HG03135 (cell line): ENCODE measurements around the gene CCDC138.

Experiments
- ATAC-seq: cut with Tn5 transposase; IDR thresholded peaks from one replicate; pipeline ENCODE4 v1.9.1; 2021; ENCODE audit warnings: mild to moderate bottlenecking, moderate library complexity; ENCODE audit not compliant: unreplicated experiment

Gene CCDC138

DNA sequence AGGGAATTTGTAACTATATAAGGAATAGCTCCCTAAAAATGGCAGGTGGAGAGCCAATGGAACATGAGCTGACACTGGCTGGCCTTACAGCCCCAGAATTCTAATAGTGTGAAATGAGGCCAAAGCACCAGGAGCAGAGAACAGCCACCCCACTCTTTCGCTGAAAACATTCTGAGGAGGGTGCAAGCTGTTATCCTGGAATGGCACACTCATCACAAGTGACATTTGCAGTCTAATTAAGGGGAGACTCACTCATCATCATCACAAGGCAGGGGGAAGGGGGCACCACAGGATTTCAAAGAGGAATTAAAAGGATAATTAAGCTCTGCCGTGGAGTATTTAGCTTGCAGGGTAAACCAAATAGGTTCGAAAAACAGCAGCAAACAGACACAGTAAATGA lies 108.2 kb downstream of the CCDC138 start:
- ATAC-seq, result no peak

- no peak for ATAC-seq
Observed at GRCh38 chr2:108895188-108895587, 108.6 kb downstream of the CCDC138 start.

GRCh38 chr2:108896741-108897140 lies 110.2 kb downstream of the CCDC138 start:
- no peak for ATAC-seq

DNA sequence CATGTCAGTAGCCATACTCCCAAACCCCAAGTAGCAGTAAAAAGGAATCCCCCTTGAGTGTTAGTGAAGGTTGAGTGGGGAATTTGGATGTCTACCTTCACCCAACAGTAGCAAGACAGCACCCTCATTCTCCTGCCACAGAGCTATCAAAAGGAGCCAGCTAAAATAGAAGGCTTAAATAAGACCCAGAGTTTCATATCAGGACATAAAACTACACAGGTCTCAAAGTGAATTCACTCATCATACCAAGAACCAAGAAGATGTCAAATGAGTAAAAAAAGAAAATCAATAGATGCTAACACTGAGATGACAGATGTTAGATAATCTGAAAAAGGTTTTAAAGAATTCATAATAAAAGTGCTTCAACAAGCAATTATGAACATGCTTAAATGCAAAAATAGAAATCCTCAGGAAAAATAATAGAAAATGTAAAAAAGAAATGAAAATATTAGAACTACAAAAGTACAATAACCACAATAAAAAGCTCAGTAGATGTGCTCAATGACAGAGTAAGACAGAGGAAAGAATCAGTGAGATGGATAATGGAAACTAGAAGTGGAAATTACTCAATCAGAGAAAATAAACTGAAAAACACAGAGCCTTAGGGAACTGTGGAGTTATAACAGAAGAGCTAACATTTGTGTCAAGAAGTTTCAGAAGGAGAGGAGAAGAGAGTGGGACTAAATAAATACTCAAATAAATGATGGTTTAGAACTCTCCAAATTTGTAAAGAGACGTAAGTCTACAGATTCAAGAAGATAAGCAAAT lies 111.9 kb downstream of the CCDC138 start:
- ATAC-seq, result no peak

DNA sequence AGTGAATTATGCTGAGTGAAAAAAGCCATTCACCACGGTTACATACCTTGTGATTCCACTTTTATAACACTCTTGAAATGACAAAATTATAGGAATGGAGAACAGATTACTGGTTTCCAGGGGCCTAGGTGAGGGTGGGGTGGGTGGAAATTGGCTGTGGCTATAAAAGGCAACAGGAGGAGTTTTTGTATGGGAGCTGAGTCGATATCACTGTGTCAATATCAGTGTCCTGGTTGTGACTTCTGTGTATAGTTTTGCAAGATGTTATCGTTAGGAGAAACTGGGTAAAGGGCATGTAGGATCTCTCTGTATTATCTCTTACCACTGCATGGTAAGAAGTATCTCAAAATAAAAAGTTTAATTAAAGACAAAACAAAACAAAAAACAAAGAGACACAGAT lies 118.1 kb downstream of the CCDC138 start:
- no peak for ATAC-seq

- ATAC-seq, result no peak
Observed at GRCh38 chr2:108905176-108905575, 118.6 kb downstream of the CCDC138 start.

GRCh38 chr2:108905906-108906305 lies 119.3 kb downstream of the CCDC138 start:
- no peak for ATAC-seq

DNA sequence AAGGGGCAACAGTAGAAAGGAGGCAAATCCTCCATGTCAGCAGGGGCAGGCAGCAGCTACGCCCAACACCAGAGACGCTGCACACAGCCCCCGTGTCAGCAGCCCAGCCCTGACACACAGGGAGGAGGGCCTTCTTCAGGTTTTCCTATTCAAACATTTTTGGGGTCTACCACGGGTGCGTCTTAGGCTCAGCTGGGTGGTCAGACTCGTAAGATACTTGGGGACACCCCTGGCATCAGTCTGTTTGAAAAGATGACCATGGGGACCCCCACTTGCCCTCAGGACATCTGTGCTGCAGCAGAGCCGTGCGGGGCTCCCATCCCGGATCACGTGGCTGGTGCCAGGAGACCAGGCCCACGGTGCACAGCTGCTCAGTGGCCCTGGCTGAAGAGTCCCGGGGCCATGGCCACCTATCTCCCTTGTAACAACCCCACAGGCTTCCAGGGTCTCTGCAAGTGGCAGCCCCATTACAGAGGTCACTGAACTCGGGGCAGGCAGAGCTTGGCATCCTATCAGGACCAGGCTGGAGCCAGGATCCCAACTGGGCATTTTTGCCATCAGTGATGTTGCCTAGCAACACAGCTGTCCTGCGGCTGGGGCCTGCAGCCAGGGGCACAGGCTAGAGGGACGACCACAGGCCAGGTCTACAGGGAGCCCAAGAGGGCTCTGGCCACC lies 120.0 kb downstream of the CCDC138 start:
- ATAC-seq, result no peak

DNA sequence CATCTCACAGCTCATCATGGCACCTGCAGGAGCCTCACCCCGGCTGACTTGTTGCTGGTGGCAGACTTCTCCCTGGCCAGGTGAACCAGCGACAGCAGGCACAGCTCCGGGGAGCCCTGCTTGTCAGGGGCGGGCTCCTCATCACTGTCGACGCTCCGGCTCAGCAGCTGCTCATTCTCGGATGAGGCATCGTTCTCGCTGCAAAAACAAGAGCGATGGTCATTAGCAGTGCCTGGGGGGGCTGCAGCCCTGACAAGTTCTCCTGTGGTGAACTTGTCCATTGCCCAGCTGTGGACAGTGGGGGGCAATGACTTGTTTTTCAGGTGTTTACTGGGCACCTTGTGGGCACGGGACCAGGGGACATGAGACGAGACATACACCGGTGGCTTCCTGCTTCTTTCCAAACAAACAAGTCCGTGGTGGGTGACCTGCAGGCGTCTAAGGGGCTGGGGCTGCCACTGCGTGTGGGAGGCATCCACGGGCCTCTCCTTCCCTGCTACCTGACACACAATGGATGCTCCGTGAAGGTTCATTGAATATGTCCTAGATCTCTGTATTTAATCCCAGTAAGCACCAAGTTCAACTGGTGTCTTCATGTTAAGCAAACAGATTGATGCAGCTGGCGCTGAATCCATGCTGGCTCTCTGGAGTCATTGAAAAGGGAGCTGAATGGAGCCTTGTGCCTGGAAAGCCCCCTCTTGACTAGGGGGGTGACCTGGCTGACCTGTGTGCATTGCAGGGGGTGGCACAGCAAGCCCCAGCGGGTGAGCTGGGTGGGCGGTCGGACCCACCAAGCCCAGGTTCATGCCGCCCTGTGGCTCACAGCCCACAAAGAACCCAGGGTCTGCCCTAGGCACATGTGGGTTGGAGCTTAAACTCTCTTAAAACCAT lies 121.5 kb downstream of the CCDC138 start:
- ATAC-seq, result no peak

- no peak for ATAC-seq
Observed at GRCh38 chr2:108908713-108909070, 122.1 kb downstream of the CCDC138 start.

GRCh38 chr2:108909275-108909823 lies 122.8 kb downstream of the CCDC138 start:
- no peak for ATAC-seq

DNA sequence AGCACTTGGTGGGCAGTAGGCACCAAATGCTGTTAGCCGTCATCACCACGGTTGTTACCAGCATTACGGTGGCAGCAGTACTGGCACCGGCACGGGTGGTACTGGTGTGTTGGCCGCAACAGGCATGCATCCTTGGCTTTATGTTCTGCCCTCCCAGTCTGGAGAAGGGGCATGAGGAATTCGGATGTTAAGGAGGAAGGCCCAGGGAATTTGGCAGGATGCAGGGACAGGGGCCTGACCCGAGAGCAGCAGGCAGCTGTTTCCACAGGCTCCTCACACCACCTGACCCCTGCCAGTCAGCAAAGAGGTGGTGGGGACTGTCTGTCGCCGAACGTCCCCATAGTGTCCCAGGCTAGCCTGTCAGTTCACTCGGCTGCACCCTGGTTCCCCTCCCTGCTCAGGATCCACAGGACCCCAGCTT lies 123.5 kb downstream of the CCDC138 start:
- no peak for ATAC-seq

GRCh38 chr2:108910541-108911396 lies 124.2 kb downstream of the CCDC138 start:
- ATAC-seq, result no peak

DNA sequence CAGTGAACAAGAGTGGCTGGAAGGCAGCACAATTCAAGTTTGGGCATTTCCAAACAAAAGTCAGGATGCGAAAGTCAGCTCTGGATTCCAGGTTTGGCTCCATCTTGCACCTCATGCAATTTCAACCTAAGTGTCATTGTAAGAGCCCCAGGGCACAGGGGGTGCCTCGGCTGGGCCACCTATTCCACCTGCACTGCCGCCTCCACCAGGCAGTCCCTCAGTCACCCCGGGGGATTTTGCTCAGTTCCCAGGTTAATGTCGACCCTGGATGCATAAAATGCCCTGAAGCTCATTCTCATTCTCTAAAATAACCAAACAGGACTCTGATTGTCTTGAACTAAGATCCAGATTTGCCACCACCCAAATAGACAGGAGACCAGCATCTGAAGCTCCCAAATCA lies 124.8 kb downstream of the CCDC138 start:
- no peak for ATAC-seq

DNA sequence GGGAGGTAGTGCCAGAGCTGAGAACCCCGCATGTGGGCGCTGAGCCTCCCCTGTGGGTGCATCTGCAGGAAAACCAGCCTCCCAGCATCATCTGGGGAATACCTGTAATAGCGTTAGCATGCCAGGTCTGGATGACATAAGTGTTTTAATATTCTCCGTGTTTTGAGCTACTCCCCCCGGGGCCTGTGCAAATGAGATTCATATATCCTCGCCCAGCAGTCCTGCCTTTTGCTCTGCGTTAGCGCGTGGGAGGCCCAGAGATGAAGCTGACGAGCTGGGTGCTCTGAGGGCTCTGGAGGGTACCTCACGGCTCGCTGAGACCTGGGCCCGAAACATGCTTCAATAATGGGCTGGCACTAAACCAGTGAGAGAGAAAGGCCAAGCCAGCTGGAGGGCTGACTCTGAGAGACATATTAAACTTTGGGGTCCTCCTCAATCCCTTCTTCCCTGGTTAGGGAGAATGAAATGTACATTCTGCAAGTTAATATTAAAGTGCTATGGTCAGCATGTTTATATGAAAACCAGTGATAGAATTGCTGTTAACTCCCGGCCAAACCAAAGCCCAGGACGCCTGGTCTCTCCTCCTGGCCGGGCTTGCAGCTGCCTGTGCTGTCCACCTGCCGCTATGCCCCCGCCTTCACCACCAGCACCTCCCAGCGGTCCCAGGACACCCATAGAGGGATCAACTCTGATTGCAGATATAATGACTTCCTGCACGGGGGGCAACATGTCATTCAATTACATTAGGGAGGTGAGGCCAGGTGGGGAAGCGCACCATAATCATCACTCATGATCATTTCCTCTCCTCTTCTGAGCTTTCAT lies 125.4 kb downstream of the CCDC138 start:
- ATAC-seq, result no peak

DNA sequence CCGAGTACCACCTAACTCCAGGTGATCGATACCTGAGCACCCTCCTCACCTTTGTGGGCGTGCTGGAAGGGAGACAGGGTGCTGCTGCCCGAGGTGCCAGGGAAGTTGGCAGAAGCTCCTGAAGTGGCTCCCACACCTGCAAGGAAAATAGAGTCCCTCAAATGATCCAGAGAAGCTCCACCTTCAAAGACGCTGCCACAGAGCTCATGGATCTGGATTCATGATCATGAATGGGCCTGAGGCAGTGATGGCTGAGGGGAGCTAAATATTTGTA lies 126.0 kb downstream of the CCDC138 start:
- no peak for ATAC-seq

DNA sequence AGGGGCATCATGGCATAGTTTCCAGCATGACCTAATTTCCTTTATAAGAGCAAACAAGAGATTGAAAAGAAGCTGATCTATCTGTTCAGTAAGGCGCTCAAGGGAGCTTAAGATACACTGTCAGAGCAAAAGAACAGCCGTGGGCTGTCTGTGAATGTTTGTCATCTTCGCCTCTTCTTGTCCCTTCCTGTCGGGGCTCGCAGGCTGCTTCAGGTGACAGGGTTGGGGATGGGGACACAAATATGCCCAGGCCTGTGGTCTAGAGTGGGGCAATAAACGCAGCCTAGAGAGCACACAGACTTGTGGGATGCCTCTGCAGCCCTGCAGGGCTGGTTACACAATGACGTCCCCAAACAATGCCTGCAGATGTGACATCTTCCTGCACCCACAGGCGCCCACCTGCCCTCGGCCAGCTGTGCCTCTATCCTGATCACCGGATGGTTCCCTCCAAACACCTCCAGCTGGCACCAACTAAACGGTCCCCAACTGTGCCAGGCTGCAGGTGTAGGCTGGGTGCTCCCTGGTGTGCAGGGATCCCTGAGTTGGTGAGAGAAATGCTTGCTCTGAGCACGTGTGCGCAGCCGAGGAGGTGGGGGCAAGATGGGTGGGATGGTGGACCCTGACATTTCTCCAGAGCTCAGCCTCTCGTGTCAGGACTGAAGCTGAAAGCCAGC lies 129.7 kb downstream of the CCDC138 start:
- ATAC-seq, result no peak

GRCh38 chr2:108916796-108917421 lies 130.3 kb downstream of the CCDC138 start:
- no peak for ATAC-seq

DNA sequence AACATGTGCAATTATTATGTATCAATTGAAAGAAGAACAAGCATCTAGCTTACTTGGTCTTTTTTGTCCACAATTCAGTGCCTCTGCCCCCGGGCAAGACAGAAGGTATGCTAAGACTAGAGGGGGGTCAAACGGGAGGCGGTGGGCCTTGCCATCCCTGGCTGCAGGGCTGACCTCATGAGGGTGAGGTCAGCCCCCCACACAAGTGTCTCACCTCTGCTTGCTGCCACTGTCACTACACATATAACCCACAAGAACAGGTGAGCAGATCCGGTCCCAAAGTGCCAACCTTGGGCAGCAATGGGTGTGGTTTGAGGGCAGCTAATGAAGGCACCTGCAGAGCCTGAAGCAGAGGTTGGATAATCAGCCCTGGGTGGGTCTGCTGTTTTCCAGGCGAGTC lies 131.0 kb downstream of the CCDC138 start:
- ATAC-seq, result no peak
